Caco-2 (cell line): ENCODE data around the gene TMEM150C. TPM values are rescaled to one million over a fixed set of nuclear protein-coding genes. Genes with fewer than 3 reads are reported as not detected.

Experiments
- BruUV-seq: library from RNA; stranded (reverse); fragments of 400-500 nt; replicated peaks from 2 replicates; lab custom pipeline; 2021; lab: Mats Ljungman, UMichigan
- CTCF ChIA-PET: fragments of 300-600 bp; sonication (Branson Sonifier 250); formaldehyde crosslinking; loops from one replicate; lab custom pipeline; 2022; ENCODE audit warnings: antibody characterized with exemption; lab: Charles Lee
- POLR2A ChIA-PET: fragments of 300-600 bp; sonication (Branson Sonifier 250); formaldehyde crosslinking; loops from one replicate; lab custom pipeline; 2022; ENCODE audit warnings: antibody characterized with exemption; lab: Charles Lee
- DNase-seq, 2 experiments: peaks; one replicate each; pipeline versions ENCODE4 v3.0.0 to v3.0.0-alpha.2; 2020 to 2022
- H3K27me3 ChIP-seq: replicated peaks from 2 replicates; pipeline ENCODE4 v1.6.0; 2011; ENCODE audit warnings: low read length; ENCODE audit not compliant: control insufficient read depth, insufficient read depth
- H3K36me3 ChIP-seq: 2 replicates; pipeline ENCODE4 v1.5.1; 2011; ENCODE audit warnings: low read length; ENCODE audit not compliant: control insufficient read depth, insufficient read depth
- H3K4me1 ChIP-seq: fragments of 250-450 bp; sonication (Bioruptor Pico); 2 replicates; pipeline ENCODE4 v1.5.1; 2020; ENCODE audit warnings: mild to moderate bottlenecking
- H3K4me3 ChIP-seq: 2 replicates; pipeline ENCODE4 v1.5.1; 2011; ENCODE audit warnings: low read depth, mild to moderate bottlenecking, control low read depth, low read length
- H3K9me3 ChIP-seq: fragments of 250-450 bp; sonication (Bioruptor Pico); 2 replicates; pipeline ENCODE4 v1.5.1; 2020; ENCODE audit warnings: mild to moderate bottlenecking, moderate library complexity
- H3K27ac Mint-ChIP-seq: one replicate; pipeline ENCODE4 v1.8.0; 2022; ENCODE audit warnings: mixed read lengths; ENCODE audit not compliant: unreplicated experiment
- H3K27me3 Mint-ChIP-seq: one replicate; pipeline ENCODE4 v1.8.0; 2022; ENCODE audit warnings: mixed read lengths; ENCODE audit not compliant: insufficient read depth, unreplicated experiment
- H3K36me3 Mint-ChIP-seq: one replicate; pipeline ENCODE4 v1.8.0; 2022; ENCODE audit warnings: mild to moderate bottlenecking, mixed read lengths; ENCODE audit not compliant: insufficient read depth, unreplicated experiment
- H3K4me1 Mint-ChIP-seq: one replicate; pipeline ENCODE4 v1.8.0; 2022; ENCODE audit warnings: low read depth, mixed read lengths; ENCODE audit not compliant: unreplicated experiment
- H3K4me3 Mint-ChIP-seq: one replicate; pipeline ENCODE4 v1.8.0; 2022; ENCODE audit warnings: mild to moderate bottlenecking, moderate library complexity, mixed read lengths; ENCODE audit not compliant: unreplicated experiment
- H3K9me3 Mint-ChIP-seq: one replicate; pipeline ENCODE4 v1.8.0; 2022; ENCODE audit warnings: mixed read lengths; ENCODE audit not compliant: unreplicated experiment
- CTCF ChIP-seq, 2 experiments: fragments of 200-600 bp in 1 of 2; IDR thresholded peaks; 1 replicate in 1 of 2; 2 replicates in 1 of 2; pipeline versions ENCODE4 v1.5.1 to v1.8.0; 2011 to 2022; ENCODE audit warnings: antibody characterized with exemption in 1 of 2, control low read depth in 1 of 2, inconsistent platforms in 1 of 2, low read depth in 1 of 2, low read length in 1 of 2, mild to moderate bottlenecking in 1 of 2, moderate library complexity in 1 of 2; ENCODE audit not compliant: insufficient read depth in 1 of 2, severe bottlenecking in 1 of 2, unreplicated experiment in 1 of 2
- intact Hi-C: fragments of 100-400 bp; cut with micrococcal nuclease; formaldehyde crosslinking; loops from one replicate; pipeline ENCODE4 v1.10.0; 2022; ENCODE audit not compliant: unreplicated experiment
- total RNA-seq: library from RNA; stranded (reverse); gene quantifications from 2 replicates; pipeline ENCODE4 v1.2.3, GENCODE V29; 2022

The TMEM150C gene
- total RNA-seq, 1 experiment from 2014 or later: 5.7 TPM

GRCh38 chr4:82452026-82452425 lies 109.8 kb downstream of the TMEM150C start:
- H3K9me3 Mint-ChIP-seq: no peaks in the 10 kb centered on the region
- no peaks in the 10 kb centered on the region for H3K9me3 ChIP-seq
- H3K27me3 Mint-ChIP-seq: no peaks in the 10 kb centered on the region
- no peak for TF ChIP-seq CTCF (IDR thresholded peaks at IDR 0.05; ENCODE audit: insufficient read depth in 1 of 2, low read depth in 1 of 2, low read length in 1 of 2, severe bottlenecking in 1 of 2, unreplicated experiment in 1 of 2)
- peaks cover 2% of the 10 kb centered on the region for H3K36me3 ChIP-seq
- peaks cover 75% of the 10 kb centered on the region for H3K36me3 Mint-ChIP-seq
- DNase-seq: no peak
- H3K4me1 ChIP-seq: no peaks in the 10 kb centered on the region
- CTCF ChIA-PET: no interaction called here
- no TSS peak for BruUV-seq
- H3K4me1 Mint-ChIP-seq: no peaks in the 10 kb centered on the region
- POLR2A ChIA-PET: no interaction called here
- H3K27me3 ChIP-seq: no peaks in the 10 kb centered on the region
- intact Hi-C loops: no loop called here
- H3K27ac Mint-ChIP-seq: no peak overlapping the region
- no peak overlapping the region for H3K4me3 ChIP-seq
- H3K4me3 Mint-ChIP-seq: no peak overlapping the region

GRCh38 chr4:82450966-82451755 lies 110.6 kb downstream of the TMEM150C start:
- Mint-ChIP-seq H3K27me3 (no peaks in the 10 kb centered on the region), H3K9me3 (no peaks in the 10 kb centered on the region), H3K36me3 (peaks cover 71% of the 10 kb centered on the region), H3K4me1 (no peaks in the 10 kb centered on the region), H3K27ac (no peak overlapping the region), H3K4me3 (no peak overlapping the region)
- CTCF ChIA-PET: no interaction called here
- H3K4me1 ChIP-seq: no peaks in the 10 kb centered on the region
- DNase-seq: no peak
- no peak for TF ChIP-seq CTCF (IDR thresholded peaks at IDR 0.05; ENCODE audit: insufficient read depth in 1 of 2, low read depth in 1 of 2, low read length in 1 of 2, severe bottlenecking in 1 of 2, unreplicated experiment in 1 of 2)
- intact Hi-C loops: no loop called here
- no TSS peak for BruUV-seq
- no peaks in the 10 kb centered on the region for H3K27me3 ChIP-seq
- no peaks in the 10 kb centered on the region for H3K9me3 ChIP-seq
- peaks cover 2% of the 10 kb centered on the region for H3K36me3 ChIP-seq
- no peak overlapping the region for H3K4me3 ChIP-seq
- POLR2A ChIA-PET: no interaction called here

DNA sequence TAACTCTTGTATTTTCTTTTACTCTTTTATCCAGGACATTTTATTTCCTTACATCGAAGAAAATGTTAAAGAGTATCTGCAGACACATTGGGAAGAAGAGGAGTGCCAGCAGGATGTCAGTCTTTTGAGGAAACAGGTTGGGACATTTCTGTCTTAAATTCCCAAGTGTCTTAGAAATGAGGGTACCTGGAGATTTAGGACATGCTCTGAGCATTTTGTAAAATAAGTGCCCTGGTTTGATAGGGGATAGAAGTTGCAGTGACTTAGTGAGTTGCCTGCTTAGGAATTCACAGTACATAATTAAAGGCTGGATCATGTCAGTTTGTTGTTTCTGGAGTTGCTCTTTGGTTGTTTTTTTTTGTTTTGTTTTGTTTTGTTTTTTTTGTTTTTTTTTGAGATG lies 113.9 kb downstream of the TMEM150C start:
- H3K4me3 Mint-ChIP-seq: no peak overlapping the region
- Histone ChIP-seq H3K27me3 (no peaks in the 10 kb centered on the region), H3K36me3 (peaks cover 2% of the 10 kb centered on the region), H3K4me3 (no peak overlapping the region), H3K9me3 (no peaks in the 10 kb centered on the region), H3K4me1 (no peaks in the 10 kb centered on the region)
- peaks cover 52% of the 10 kb centered on the region for H3K36me3 Mint-ChIP-seq
- H3K27me3 Mint-ChIP-seq: no peaks in the 10 kb centered on the region
- intact Hi-C loops: no loop called here
- no peak overlapping the region for H3K27ac Mint-ChIP-seq
- no TSS peak for BruUV-seq
- H3K9me3 Mint-ChIP-seq: no peaks in the 10 kb centered on the region
- ChIA-PET POLR2A (no interaction called here), CTCF (interaction anchor here (1.0 kb wide), 1 partner anchor 15 kb away, joined by 3 read pairs; no protein-coding TSS in a partner anchor)
- H3K4me1 Mint-ChIP-seq: no peaks in the 10 kb centered on the region
- no peak for DNase-seq
- TF ChIP-seq CTCF (IDR thresholded peaks at IDR 0.05; ENCODE audit: insufficient read depth in 1 of 2, low read depth in 1 of 2, low read length in 1 of 2, severe bottlenecking in 1 of 2, unreplicated experiment in 1 of 2): no peak
